Adipocyte (in vitro differentiated cells): ENCODE data around the gene AANAT.

Experiments used
- DNase-seq: peaks from one replicate; pipeline ENCODE4 v3.0.0-alpha.2; 2015; ENCODE audit warnings: low read depth
- H3K27me3 ChIP-seq: replicated peaks from 2 replicates; pipeline ENCODE4 v1.7.0; 2013; ENCODE audit warnings: mild to moderate bottlenecking, low read length, moderate library complexity; ENCODE audit not compliant: control insufficient read depth, insufficient read depth
- H3K36me3 ChIP-seq: 2 replicates; pipeline ENCODE4 v1.7.0; 2013; ENCODE audit warnings: low read length, mild to moderate bottlenecking, moderate library complexity; ENCODE audit not compliant: control insufficient read depth, insufficient read depth, severe bottlenecking
- H3K4me1 ChIP-seq: 2 replicates; pipeline ENCODE4 v1.7.0; 2013; ENCODE audit warnings: mild to moderate bottlenecking, low read length, moderate library complexity; ENCODE audit not compliant: control insufficient read depth, insufficient read depth
- H3K4me3 ChIP-seq: 2 replicates; pipeline ENCODE4 v1.7.0; 2013; ENCODE audit warnings: mild to moderate bottlenecking, low read length, moderate library complexity
- H3K9ac ChIP-seq: 2 replicates; pipeline ENCODE4 v1.7.0; 2013; ENCODE audit warnings: mild to moderate bottlenecking, low read length, moderate library complexity
- H3K9me3 ChIP-seq: 2 replicates; pipeline ENCODE4 v1.7.0; 2013; ENCODE audit warnings: mild to moderate bottlenecking, low read length, moderate library complexity; ENCODE audit not compliant: control insufficient read depth

Gene AANAT

DNA sequence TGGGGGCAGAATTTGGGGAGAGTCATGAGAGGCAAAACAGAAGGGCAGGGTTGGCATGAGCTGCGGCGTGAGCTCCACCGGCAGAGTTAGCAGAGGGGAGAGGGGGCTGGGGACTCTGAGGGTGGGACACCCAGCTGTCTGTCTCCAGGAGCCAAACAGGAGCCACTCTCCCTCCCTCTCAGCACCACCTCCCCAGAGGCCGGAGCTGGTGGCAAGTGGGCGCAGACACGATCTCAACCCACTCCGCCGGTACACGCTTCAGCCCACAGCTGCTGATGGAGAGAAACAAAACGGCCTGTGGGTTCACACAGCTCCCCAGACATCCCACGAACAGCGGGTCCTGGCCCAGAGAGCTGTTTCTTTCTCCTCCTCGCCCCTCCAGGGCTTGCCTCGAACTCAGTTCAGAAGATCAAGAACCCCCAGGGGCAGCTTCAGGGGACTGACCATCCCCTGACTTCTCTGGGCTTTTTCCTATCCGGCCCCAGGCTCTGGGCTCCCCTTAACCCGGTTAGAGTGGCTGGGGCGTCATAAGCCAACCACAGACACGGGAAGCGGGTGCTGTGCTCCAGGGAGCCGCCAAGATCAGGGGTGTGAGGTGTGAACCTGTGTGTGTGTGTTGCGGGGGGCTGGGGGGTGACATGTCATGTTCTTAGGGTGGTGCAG lies 26.2 kb downstream of the AANAT start:
- Histone ChIP-seq H3K27me3 (no peaks in the 10 kb centered on the region), H3K4me3 (no peak overlapping the region), H3K9ac (peak overlapping the region; percentile 37), H3K9me3 (no peaks in the 10 kb centered on the region), H3K36me3 (no peaks in the 10 kb centered on the region), H3K4me1 (peaks cover 13% of the 10 kb centered on the region)
- no peak for DNase-seq

DNA sequence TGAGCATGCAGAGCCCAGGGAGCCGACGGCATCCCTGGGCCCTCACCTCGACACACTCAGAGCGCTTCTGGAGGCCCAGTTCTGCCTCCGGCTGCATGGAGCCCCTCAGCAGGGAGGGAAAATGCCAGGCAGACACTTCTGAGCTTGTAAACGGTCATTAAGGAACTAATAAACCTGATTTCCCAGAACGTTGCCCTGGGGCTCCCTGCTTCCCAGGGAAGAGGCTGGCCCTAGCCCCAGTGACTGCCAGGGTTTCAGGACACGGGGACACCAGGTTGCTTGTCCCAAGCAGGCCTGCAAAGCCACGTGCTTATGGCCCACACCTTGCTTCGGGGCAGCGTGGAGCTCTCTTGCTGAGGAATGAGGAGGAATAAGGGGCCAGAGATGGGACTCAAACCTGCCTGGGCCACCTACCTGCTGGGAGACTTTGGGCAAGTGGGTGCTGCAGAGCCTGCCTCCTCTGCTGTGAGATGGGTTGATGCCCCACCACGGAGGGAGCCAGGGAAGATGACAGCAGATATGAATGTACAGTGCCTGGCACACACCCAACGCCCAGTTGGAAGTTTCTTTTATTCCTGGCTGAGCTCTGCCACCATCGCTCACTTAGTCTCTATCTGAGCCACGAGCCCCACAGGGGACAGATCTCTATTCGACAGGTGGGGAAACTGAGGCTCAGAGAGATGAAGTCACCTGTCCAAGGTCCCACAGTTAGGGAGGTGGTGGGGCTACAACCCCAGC lies 28.4 kb downstream of the AANAT start:
- Histone ChIP-seq H3K9me3 (no peaks in the 10 kb centered on the region), H3K4me3 (no peak overlapping the region), H3K4me1 (peaks cover 13% of the 10 kb centered on the region), H3K36me3 (no peaks in the 10 kb centered on the region), H3K9ac (no peak overlapping the region), H3K27me3 (no peaks in the 10 kb centered on the region)
- DNase-seq, result no peak

DNA sequence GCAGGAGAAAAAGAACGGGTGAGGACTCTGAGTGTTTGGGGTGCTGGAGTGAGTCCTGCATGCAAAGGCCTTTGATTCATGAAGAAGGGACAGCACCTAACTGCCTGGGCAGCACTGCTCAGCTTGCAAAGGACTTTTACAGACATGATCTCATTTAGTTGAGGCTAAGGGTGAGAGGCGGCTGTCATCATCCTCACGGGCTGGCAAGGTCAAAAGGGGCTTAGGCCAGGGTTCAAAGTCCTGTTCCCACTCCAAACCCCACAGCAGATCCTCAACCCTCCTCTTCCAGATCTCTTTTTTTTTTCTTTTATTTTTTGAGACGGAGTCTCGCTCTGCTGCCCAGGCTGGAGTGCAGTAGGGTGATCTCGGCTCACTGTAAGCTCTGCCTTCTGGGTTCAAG lies 29.1 kb downstream of the AANAT start:
- H3K4me1 ChIP-seq, result peaks cover 13% of the 10 kb centered on the region
- no peak overlapping the region for H3K9ac ChIP-seq
- DNase-seq, result no peak
- no peaks in the 10 kb centered on the region for H3K9me3 ChIP-seq
- H3K4me3 ChIP-seq, result no peak overlapping the region
- H3K36me3 ChIP-seq, result no peaks in the 10 kb centered on the region
- H3K27me3 ChIP-seq, result no peaks in the 10 kb centered on the region

DNA sequence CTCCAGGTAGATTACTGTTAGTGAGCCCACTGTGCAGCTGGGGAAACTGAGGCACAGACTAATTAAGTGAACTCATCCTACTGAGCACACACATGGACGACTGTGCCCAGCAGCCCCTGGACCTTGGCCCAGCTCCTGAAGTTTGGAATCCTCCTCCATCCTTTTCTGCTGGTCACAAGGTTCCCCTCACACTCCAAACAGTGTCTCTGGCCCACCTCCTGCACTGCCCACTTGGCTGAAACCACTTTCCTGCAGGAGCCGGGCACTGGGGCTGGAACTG lies 30.2 kb downstream of the AANAT start:
- peaks cover 2% of the 10 kb centered on the region for H3K27me3 ChIP-seq
- peak overlapping the region; percentile 7 for H3K9ac ChIP-seq
- no peak for DNase-seq
- H3K4me1 ChIP-seq, result peaks cover 13% of the 10 kb centered on the region
- no peak overlapping the region for H3K4me3 ChIP-seq
- H3K36me3 ChIP-seq, result no peaks in the 10 kb centered on the region
- H3K9me3 ChIP-seq, result no peaks in the 10 kb centered on the region

DNA sequence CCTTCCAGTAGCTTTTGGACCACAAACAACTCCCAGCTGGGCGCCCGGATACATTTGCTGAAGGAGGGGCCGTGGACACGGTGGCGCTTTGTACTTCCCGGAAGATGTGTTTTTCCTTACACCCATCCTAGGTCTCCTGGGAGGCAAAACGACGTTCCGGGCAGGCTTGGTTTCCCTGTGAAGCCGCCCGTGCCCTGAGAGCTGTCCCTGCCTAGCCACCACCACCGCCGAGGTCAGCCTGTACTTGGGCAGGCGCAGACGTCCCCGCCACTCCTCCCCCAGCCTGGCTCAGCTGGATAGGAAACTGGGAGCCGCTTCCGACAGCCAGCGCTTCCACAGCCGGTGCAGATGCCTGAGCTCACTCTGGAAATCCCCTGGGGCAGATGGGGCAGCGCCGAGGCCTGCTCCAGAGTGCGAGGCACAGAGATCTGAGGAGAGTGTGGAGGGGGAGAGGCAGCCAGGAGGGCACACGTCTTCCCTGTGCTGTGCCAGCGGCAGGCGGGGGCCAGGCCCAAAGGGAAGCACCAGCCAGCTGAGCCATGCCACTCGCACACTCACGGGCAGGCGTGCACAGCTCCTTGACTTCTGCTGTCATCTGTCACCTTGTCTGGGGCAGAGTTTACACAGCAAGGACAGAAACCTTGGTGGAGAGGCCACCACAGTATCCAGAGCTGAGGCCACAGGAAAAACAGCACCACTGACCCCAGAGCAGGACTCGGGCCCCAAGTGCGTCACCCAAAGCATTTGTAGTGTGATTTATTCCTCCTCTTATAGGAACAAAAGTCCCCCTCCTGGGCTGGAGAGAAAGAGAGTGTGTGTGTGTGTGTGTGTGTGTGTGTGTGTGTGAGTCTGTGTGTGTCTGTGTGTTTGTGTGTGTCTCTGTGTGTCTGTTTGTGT lies 30.8 kb downstream of the AANAT start:
- Histone ChIP-seq H3K27me3 (peaks cover 6% of the 10 kb centered on the region), H3K4me3 (no peak overlapping the region)

DNA sequence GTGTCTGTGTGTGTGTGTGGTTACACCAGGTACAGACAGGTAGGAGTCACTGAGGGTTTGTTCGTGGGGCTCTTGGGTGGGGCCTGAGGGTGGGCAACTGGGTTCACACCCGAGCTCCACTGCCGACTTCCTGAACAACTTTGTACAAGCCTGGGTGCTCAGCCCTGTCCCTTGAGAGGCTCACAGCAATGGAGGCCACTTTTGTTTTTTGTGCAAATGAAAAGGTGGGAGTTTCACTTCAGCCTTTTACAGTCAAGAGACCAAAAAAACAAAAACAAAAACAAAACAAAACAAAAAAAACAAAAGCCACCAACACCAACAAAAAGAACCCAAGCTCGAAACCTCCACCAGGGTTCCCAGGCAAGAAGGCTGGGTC lies 31.5 kb downstream of the AANAT start:
- Histone ChIP-seq H3K36me3 (no peaks in the 10 kb centered on the region), H3K27me3 (peaks cover 6% of the 10 kb centered on the region), H3K4me1 (peaks cover 4% of the 10 kb centered on the region), H3K9ac (no peak overlapping the region), H3K4me3 (no peak overlapping the region), H3K9me3 (no peaks in the 10 kb centered on the region)
- DNase-seq, result no peak

More for the DNA sequence above, 30.8 kb downstream of the AANAT start:
- peaks cover 7% of the 10 kb centered on the region for H3K4me1 ChIP-seq
- H3K36me3 ChIP-seq, result no peaks in the 10 kb centered on the region
- H3K9ac ChIP-seq, result peak overlapping the region; percentile 7
- no peaks in the 10 kb centered on the region for H3K9me3 ChIP-seq
- peak; percentile 72 for DNase-seq

DNA sequence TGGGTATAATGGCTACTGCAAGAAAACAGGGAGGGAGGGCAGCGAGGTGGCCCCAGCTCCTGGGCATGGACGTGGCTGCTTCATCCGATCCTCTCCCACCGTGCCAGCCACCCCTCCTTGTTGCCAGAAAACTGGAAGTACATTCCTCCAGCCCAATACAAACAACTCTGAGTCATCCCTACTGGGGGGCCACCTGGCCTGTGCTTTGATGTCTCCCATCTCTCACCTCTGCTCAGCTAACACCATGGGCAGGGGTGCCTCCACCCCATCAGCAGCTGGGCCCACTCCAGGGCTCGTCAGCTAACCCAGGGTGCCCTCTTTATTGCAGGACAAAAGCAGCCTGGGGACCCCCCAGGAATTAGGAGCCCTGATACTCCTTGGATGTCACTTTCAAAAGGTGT lies 31.9 kb downstream of the AANAT start:
- H3K4me1 ChIP-seq, result peaks cover 4% of the 10 kb centered on the region
- H3K9ac ChIP-seq, result no peak overlapping the region
- no peak for DNase-seq
- H3K27me3 ChIP-seq, result peaks cover 6% of the 10 kb centered on the region
- no peaks in the 10 kb centered on the region for H3K36me3 ChIP-seq
- no peak overlapping the region for H3K4me3 ChIP-seq
- H3K9me3 ChIP-seq, result no peaks in the 10 kb centered on the region

DNA sequence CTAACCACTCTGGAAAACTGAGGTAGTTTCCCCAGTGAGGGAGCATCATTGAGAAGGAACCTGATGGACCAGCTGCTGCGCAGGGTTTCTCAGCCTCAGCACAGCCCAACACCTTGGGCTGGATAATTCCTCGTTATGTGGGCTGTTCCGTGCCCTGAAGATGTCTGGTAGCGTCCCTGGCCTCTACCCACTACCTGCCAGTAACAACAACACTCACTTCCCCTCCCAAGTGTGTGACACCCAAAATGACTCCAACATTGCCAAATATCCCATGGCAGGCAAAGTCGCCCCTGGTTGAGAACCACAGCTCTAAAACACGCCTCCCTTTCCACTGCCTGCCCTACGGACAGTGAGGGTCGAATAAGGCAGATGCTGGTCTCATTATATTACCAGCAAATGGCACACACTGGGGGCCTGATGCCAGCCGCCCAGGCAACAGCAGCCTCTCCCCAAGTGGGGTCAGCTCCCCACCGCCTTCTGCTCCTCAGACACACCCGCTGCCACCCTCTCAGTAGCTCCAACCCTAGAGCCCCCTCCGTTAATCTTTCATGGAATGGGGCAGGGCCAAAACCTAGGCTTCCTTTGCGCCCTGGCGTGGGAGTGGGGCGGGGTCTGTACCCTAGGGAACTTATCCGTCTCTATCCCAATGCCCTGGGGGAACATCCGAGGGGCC lies 32.8 kb downstream of the AANAT start:
- Histone ChIP-seq H3K4me1 (peaks cover 4% of the 10 kb centered on the region), H3K9me3 (no peaks in the 10 kb centered on the region), H3K4me3 (no peak overlapping the region), H3K36me3 (no peaks in the 10 kb centered on the region), H3K9ac (no peak overlapping the region), H3K27me3 (peaks cover 6% of the 10 kb centered on the region)
- DNase-seq, result no peak

DNA sequence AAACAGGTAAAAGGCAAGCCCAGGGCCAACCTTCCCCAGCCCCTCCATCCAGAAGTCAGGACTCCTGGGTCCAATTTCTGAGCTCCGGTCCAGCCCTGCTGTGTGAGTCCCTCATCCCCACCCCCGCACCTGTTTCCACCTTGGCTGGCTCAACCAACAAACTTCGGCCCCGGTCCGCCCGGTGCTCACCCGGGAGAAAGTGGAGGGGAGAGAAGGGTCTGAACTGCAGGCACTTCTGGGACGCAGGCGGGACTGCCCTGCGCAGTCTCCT lies 33.3 kb downstream of the AANAT start:
- DNase-seq, result no peak
- H3K9me3 ChIP-seq, result no peaks in the 10 kb centered on the region
- peaks cover 6% of the 10 kb centered on the region for H3K27me3 ChIP-seq
- peak overlapping the region; percentile 34 for H3K9ac ChIP-seq
- peak overlapping the region; percentile 75 for H3K4me3 ChIP-seq
- H3K4me1 ChIP-seq, result peaks cover 4% of the 10 kb centered on the region
- H3K36me3 ChIP-seq, result no peaks in the 10 kb centered on the region

DNA sequence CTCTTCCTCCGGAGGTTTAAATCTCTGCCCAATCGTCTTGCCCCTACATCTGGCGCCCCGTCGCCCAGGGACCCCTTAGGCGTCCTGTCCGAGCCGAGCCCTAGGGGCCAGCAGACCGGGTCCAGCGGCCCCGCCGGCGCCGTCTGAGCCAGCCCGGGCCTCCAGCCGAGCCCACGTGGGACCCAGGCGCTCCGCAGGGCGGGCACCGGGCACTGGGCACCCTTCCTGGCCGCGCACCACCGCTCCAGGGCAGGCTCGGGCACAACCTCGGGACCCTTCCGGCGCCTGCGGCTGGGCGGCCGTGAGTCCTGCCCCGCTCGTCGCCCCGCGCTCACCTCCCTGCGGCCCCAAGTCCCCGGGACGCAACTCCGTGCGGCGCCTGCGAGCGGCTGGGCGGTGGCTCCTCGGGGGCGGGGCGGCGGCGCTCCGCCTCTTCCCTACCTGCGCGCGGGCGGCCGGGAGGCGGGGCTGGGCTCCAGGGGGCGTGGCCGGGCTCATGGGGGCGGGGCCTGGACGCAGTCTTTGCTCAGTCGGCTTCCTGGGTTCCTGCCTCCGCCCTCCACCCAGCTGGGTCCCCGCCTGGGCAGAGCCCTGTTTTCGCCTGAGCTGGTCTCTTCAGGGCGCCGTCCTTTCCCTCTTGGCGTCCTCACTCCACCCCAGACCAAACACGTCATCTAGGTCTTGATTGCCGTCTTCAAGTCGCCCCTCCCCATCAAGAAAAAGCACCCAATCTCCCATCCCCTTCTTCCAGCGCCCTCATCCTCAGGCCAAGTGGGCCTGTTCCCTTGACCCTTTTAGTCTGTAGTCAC lies 33.8 kb downstream of the AANAT start, which contains the start of gene RHBDF2:
TSS of gene RHBDF2 (minus strand) at position 406 of the 809 bp plus-strand sequence. CDS start 19,899 bp downstream, outside the sequence.
- Histone ChIP-seq H3K4me1 (peaks cover 4% of the 10 kb centered on the region), H3K4me3 (peak within 1 kb of the TSS; percentile 75), H3K9me3 (no peaks in the 10 kb centered on the region), H3K27me3 (peaks cover 6% of the 10 kb centered on the region), H3K9ac (peak within 1 kb of the TSS; percentile 74), H3K36me3 (no peaks in the 10 kb centered on the region)
- DNase-seq, result peak; percentile 86
